H9 (cell line): ENCODE measurements around the gene MROH7. TPM values are rescaled to one million over a fixed set of nuclear protein-coding genes. Genes with fewer than 3 reads are reported as not detected.

ENCODE experiments used
- DNase-seq: peaks from one replicate; pipeline ENCODE4 v3.0.0-alpha.2; 2017
- H2AFZ ChIP-seq: one replicate; pipeline ENCODE4 v1.6.1; 2013; ENCODE audit warnings: mild to moderate bottlenecking, low read length, control low read depth, moderate library complexity
- H2AK5ac ChIP-seq: 2 replicates; pipeline ENCODE4 v1.6.1; 2013; ENCODE audit warnings: low read length, control low read depth, mixed read lengths; ENCODE audit not compliant: insufficient read length
- H2BK120ac ChIP-seq: one replicate; pipeline ENCODE4 v1.6.1; 2013; ENCODE audit warnings: low read depth, mild to moderate bottlenecking, low read length, control low read depth, inconsistent platforms; ENCODE audit not compliant: poor library complexity, severe bottlenecking
- H2BK12ac ChIP-seq: 2 replicates; pipeline ENCODE4 v1.6.1; 2013; ENCODE audit warnings: low read length, control low read depth, mixed read lengths, low read depth; ENCODE audit not compliant: insufficient read length
- H2BK15ac ChIP-seq: 2 replicates; pipeline ENCODE4 v1.6.1; 2013; ENCODE audit warnings: low read depth, low read length, control low read depth
- H2BK20ac ChIP-seq: one replicate; pipeline ENCODE4 v1.6.1; 2013; ENCODE audit warnings: low read depth, mild to moderate bottlenecking, low read length, control low read depth, inconsistent platforms; ENCODE audit not compliant: poor library complexity, severe bottlenecking
- H2BK5ac ChIP-seq: 2 replicates; pipeline ENCODE4 v1.6.1; 2013; ENCODE audit warnings: low read length, control low read depth, mixed read lengths; ENCODE audit not compliant: insufficient read length
- H3K14ac ChIP-seq: 2 replicates; pipeline ENCODE4 v1.6.1; 2013; ENCODE audit warnings: low read length, control low read depth; ENCODE audit not compliant: insufficient read depth
- H3K18ac ChIP-seq: 2 replicates; pipeline ENCODE4 v1.6.1; 2013; ENCODE audit warnings: low read depth, mild to moderate bottlenecking, mixed read lengths, low read length, control low read depth; ENCODE audit not compliant: insufficient read length
- H3K23ac ChIP-seq: 2 replicates; pipeline ENCODE4 v1.6.1; 2013; ENCODE audit warnings: low read length, control low read depth, mixed read lengths, low read depth; ENCODE audit not compliant: insufficient read length
- H3K23me2 ChIP-seq: 2 replicates; pipeline ENCODE4 v1.6.1; 2013; ENCODE audit warnings: low read depth, mild to moderate bottlenecking, mixed read lengths, low read length, control low read depth; ENCODE audit not compliant: insufficient read length, poor library complexity, severe bottlenecking
- H3K27ac ChIP-seq: 2 replicates; pipeline ENCODE4 v1.5.1; 2013; ENCODE audit warnings: low read length, control low read depth, mixed read lengths, low read depth; ENCODE audit not compliant: insufficient read length
- H3K27me3 ChIP-seq: 2 replicates; pipeline ENCODE4 v1.6.1; 2013; ENCODE audit warnings: low read length, control low read depth, inconsistent platforms; ENCODE audit not compliant: insufficient read depth
- H3K4ac ChIP-seq: 2 replicates; pipeline ENCODE4 v1.6.1; 2013; ENCODE audit warnings: low read depth, mild to moderate bottlenecking, control low read depth, inconsistent platforms, low read length, moderate library complexity
- H3K4me1 ChIP-seq: 2 replicates; pipeline ENCODE4 v1.6.1; 2013; ENCODE audit warnings: low read length, control low read depth, inconsistent platforms; ENCODE audit not compliant: insufficient read depth
- H3K4me2 ChIP-seq: 2 replicates; pipeline ENCODE4 v1.6.1; 2013; ENCODE audit warnings: low read length, control low read depth, mixed read lengths; ENCODE audit not compliant: insufficient read length, insufficient read depth
- H3K56ac ChIP-seq: 2 replicates; pipeline ENCODE4 v1.6.1; 2013; ENCODE audit warnings: low read depth, mild to moderate bottlenecking, mixed read lengths, low read length, control low read depth; ENCODE audit not compliant: insufficient read length
- H3K79me1 ChIP-seq: 2 replicates; pipeline ENCODE4 v1.6.1; 2013; ENCODE audit warnings: low read depth, mild to moderate bottlenecking, moderate library complexity, low read length, control low read depth, inconsistent platforms; ENCODE audit not compliant: insufficient read depth, poor library complexity, severe bottlenecking
- H3K79me2 ChIP-seq: 2 replicates; pipeline ENCODE4 v1.6.1; 2013; ENCODE audit warnings: low read length, control low read depth, inconsistent platforms; ENCODE audit not compliant: insufficient read depth
- H3K9ac ChIP-seq: 2 replicates; pipeline ENCODE4 v1.6.1; 2013; ENCODE audit warnings: low read length, control low read depth, mixed read lengths; ENCODE audit not compliant: insufficient read length; ENCODE audit errors: extremely low read depth
- H3K9me3 ChIP-seq: one replicate; pipeline ENCODE4 v1.6.1; 2013; ENCODE audit warnings: low read depth, low read length, inconsistent platforms; ENCODE audit not compliant: control insufficient read depth
- H3T11ph ChIP-seq: one replicate; pipeline ENCODE4 v1.6.1; 2013; ENCODE audit warnings: mild to moderate bottlenecking, low read length, control low read depth, inconsistent platforms
- H4K20me1 ChIP-seq: one replicate; pipeline ENCODE4 v1.6.1; 2013; ENCODE audit not compliant: control insufficient read depth, insufficient read length, insufficient read depth
- H4K5ac ChIP-seq: 2 replicates; pipeline ENCODE4 v1.6.1; 2013; ENCODE audit warnings: low read depth, mild to moderate bottlenecking, mixed read lengths, low read length, control low read depth; ENCODE audit not compliant: insufficient read length
- H4K8ac ChIP-seq: replicated peaks from 2 replicates; pipeline ENCODE4 v1.6.1; 2013; ENCODE audit warnings: low read length, control low read depth, mixed read lengths, low read depth; ENCODE audit not compliant: insufficient read length
- H4K91ac ChIP-seq: 2 replicates; pipeline ENCODE4 v1.6.1; 2013; ENCODE audit warnings: low read depth, mild to moderate bottlenecking, moderate library complexity, mixed read lengths, low read length, control low read depth; ENCODE audit not compliant: insufficient read length
- H3K27ac Mint-ChIP-seq, 3 experiments: 2 replicates in 2 of 3; 3 replicates in 1 of 3; pipeline ENCODE4 v1.8.0; 2020 to 2021; ENCODE audit warnings: mixed read lengths in 3 of 3, mild to moderate bottlenecking in 1 of 3, moderate library complexity in 1 of 3
- H3K27me3 Mint-ChIP-seq: 2 replicates; pipeline ENCODE4 v1.8.0; 2021; ENCODE audit warnings: low read depth, mild to moderate bottlenecking, moderate library complexity, mixed read lengths
- H3K36me3 Mint-ChIP-seq, 3 experiments: 2 replicates in 2 of 3; 3 replicates in 1 of 3; pipeline ENCODE4 v1.8.0; 2020 to 2021; ENCODE audit warnings: low read depth in 3 of 3, mixed read lengths in 3 of 3; ENCODE audit not compliant: insufficient read depth in 1 of 3
- H3K4me1 Mint-ChIP-seq, 2 experiments: 2 replicates each; pipeline ENCODE4 v1.8.0; 2020; ENCODE audit warnings: mixed read lengths in 2 of 2
- H3K4me3 Mint-ChIP-seq, 2 experiments: 2 replicates in 1 of 2; 3 replicates in 1 of 2; pipeline ENCODE4 v1.8.0; 2020 to 2021; ENCODE audit warnings: mild to moderate bottlenecking in 2 of 2, mixed read lengths in 2 of 2, moderate library complexity in 1 of 2
- H3K9me3 Mint-ChIP-seq, 2 experiments: 2 replicates in 1 of 2; 3 replicates in 1 of 2; pipeline ENCODE4 v1.8.0; 2020; ENCODE audit warnings: mild to moderate bottlenecking in 2 of 2, mixed read lengths in 2 of 2, moderate library complexity in 1 of 2
- CTCF ChIP-seq: fragments of 200-600 bp; sonication (generic); conservative IDR thresholded peaks from 3 replicates; pipeline ENCODE4 v1.8.0; 2021; ENCODE audit warnings: antibody characterized with exemption, mild to moderate bottlenecking
- WGBS: extraction: QIAGEN DNeasy Blood & Tissue Kit; methylation state at CpG from one replicate; pipeline ENCODE4 v1.1.7; 2013; ENCODE audit warnings: missing lambda C conversion rate, low lambda C conversion rate, mixed read lengths; ENCODE audit not compliant: insufficient read length; ENCODE audit errors: extremely low coverage; 5-methylcytosine and 5-hydroxymethylcytosine counted together
- total RNA-seq: library from RNA; stranded (reverse); gene quantifications from 2 replicates; pipeline ENCODE4 v1.2.1, GENCODE V29; 2021

The MROH7 gene
- total RNA-seq, 1 experiment from 2014 or later, result 0.09 TPM

DNA sequence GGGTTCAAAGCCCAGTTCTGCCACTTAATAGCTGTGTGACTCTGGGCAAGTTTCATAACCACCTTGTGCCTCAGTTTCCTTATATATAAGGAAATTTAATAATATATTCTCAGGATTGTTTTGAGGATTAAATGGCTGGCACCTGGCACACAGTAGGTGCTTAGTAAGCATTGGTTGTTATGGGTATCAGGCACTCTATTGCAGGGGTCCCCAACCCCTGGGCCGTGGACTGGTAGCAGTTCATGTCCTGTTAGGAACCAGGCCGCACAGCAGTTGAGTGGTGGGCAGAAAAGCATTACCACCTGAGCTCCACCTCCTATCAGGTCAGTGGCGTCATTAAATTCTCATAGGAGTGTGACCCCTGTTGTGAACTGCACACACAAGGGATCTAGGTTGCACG, 104.3 kb downstream of the MROH7 start:
- Mint-ChIP-seq H3K36me3 (peaks cover 9 to 25% (median 14%) of the 10 kb centered on the region in 3 experiments; a peak in 6 of 7 replicates), H3K27ac (no peak overlapping the region), H3K27me3 (peaks cover 2% of the 10 kb centered on the region; the same call in 1 of the 2 replicates), H3K9me3 (peaks cover 0 to 3% of the 10 kb centered on the region in 2 experiments; a peak in 2 of 5 replicates), H3K4me1 (peaks cover 0 to 6% of the 10 kb centered on the region in 2 experiments; a peak in 2 of 4 replicates), H3K4me3 (no peak overlapping the region)
- Histone ChIP-seq H2AK5ac (no peak overlapping the region), H3K23ac (no peak overlapping the region), H3K14ac (no peak overlapping the region), H4K20me1 (no peaks in the 10 kb centered on the region), H3T11ph (no peak overlapping the region), H4K91ac (no peak overlapping the region), H3K9me3 (no peaks in the 10 kb centered on the region), H3K9ac (no peak overlapping the region), H2BK15ac (no peak overlapping the region), H4K5ac (no peak overlapping the region), H3K79me1 (no peaks in the 10 kb centered on the region), H2BK120ac (no peak overlapping the region), H3K4me1 (no peaks in the 10 kb centered on the region), H3K27me3 (no peaks in the 10 kb centered on the region), H3K27ac (no peak overlapping the region), H2BK20ac (no peak overlapping the region), H2BK12ac (no peak overlapping the region), H2AFZ (no peak overlapping the region), H3K4me2 (no peak overlapping the region), H4K8ac (no peak overlapping the region), H3K56ac (no peak overlapping the region), H3K23me2 (no peaks in the 10 kb centered on the region), H3K18ac (no peak overlapping the region), H3K79me2 (no peaks in the 10 kb centered on the region), H2BK5ac (no peak overlapping the region), H3K4ac (no peak overlapping the region)
- WGBS, result no CpG with 5 or more reads among the region's 4 CpGs
- TF ChIP-seq CTCF, result no peak
- DNase-seq, result no peak
